ENCODE measurements around the gene CEP63. TPM values are rescaled to one million over a fixed set of nuclear protein-coding genes. Genes with fewer than 3 reads are reported as not detected.

Gene CEP63
- total RNA-seq, 1 donor: 13.8 TPM

DNA sequence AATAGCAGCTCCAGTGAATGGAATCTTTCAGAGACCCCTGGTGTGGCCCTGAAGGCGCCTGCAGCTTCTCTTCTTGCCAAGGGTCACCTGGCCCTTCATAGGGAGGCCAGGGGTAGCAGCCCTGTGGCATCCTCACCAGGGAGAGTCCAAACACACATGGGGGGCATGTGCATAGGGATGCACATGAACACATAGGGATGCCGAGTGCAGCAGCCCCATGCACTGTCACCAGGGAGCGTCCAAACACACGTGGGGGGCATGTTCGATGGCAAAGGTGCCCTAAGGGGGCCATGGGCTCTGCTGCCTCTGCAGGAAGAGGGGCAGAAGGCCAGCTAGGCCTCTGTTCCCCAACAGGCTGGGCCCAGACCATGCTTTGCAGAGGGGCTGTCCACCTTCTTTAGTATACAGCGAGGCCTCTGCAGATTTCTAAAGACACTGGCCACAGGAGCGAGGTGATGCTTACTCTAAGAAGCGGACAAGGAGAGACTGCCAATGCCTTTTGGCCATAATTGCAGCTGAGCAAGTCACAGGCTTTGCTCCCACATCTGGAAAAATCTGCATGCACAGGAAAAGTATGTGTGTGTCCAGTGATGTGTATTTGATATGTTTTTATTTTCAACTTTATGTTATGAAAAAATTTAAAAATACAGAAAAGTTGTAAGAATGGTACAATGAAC is 21.0 kb upstream of the CEP63 start:
- DNase-seq (ENCODE audit: low read depth): no peak
- TF ChIP-seq, protein P1, sequence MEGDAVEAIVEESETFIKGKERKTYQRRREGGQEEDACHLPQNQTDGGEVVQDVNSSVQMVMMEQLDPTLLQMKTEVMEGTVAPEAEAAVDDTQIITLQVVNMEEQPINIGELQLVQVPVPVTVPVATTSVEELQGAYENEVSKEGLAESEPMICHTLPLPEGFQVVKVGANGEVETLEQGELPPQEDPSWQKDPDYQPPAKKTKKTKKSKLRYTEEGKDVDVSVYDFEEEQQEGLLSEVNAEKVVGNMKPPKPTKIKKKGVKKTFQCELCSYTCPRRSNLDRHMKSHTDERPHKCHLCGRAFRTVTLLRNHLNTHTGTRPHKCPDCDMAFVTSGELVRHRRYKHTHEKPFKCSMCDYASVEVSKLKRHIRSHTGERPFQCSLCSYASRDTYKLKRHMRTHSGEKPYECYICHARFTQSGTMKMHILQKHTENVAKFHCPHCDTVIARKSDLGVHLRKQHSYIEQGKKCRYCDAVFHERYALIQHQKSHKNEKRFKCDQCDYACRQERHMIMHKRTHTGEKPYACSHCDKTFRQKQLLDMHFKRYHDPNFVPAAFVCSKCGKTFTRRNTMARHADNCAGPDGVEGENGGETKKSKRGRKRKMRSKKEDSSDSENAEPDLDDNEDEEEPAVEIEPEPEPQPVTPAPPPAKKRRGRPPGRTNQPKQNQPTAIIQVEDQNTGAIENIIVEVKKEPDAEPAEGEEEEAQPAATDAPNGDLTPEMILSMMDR (IDR thresholded peaks at IDR 0.05; ENCODE audit: insufficient read depth, low read depth, low read length): no peak
- H3K4me3 ChIP-seq (ENCODE audit: low read depth, low read length): no peak overlapping the region

DNA sequence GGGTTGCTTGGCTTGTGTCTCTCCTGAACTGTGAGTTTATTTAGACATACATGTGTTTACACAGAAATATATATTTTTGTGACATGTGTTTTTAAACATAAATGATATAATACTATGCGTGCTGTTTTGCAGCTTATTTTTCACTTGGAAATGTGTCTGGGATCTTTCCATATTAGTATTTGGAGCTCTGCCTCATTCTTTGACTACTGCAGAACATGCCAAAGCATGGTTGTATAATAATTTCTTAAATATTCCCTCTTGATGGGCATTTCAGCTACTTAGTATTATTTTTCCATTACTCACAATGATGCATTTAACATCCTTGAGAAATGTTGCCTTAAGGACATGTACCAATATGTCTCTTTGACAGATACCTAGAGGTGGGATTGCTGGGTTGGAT is 19.5 kb upstream of the CEP63 start:
- H3K4me3 ChIP-seq (ENCODE audit: low read depth, low read length): no peak overlapping the region
- TF ChIP-seq, protein P1 (IDR thresholded peaks at IDR 0.05; ENCODE audit: insufficient read depth, low read depth, low read length): no peak
- DNase-seq (ENCODE audit: low read depth): no peak

DNA sequence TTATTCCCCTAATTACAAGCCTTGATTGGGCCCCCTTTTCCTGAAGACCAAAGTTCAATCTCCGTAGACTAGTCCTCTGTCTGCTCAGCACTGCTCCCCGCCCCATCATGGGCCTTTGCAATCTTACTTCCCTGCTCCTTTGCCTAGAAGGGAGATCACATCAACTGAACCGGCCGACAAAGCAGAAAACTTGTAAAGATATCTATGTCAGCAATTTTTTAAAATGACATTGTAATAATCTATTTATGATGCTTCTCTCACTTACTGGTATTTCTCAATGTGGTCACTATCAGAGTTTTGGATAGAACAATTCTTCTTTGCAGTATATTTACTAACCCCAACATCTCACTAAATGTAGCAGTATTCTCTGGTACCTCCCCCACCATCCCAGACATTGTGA is 17.3 kb upstream of the CEP63 start:
- TF ChIP-seq, protein P1 (IDR thresholded peaks at IDR 0.05; ENCODE audit: insufficient read depth, low read depth, low read length): no peak
- no peak overlapping the region for H3K4me3 ChIP-seq (ENCODE audit: low read depth, low read length)
- DNase-seq (ENCODE audit: low read depth): no peak

DNA sequence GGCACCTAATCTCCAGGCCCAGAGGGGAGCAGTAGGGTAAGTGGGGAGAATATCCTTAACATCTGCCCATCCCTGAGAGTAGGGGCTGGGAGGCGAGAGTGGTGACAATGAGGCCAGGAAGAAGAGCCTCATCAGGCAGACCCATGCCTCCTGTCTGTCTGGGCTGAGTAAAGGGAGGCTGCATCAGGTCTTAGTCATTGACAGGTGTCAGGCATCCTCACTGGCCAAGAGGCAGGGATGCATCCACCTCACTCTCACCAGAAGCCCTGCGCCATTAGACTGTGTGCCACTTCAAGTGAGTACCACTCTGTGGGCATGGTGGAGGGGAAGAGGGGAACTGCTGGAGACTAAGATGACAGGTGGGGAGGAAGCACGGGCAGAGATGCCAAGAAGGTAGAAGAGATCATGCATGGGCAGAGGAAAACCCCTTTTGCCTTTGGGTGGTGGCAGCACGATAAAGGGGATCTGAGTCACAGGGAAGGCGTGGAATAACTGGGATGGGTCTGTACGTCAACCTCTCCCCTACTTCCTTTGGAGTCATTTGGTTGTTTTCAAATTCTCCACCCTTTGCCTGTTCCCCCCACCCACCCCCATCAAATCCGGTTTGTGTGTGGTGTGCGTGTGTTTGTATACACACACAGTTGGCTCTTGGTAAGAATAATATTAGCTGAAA is 14.2 kb upstream of the CEP63 start:
- H3K4me3 ChIP-seq (ENCODE audit: low read depth, low read length): no peak overlapping the region
- peak; percentile 37 for DNase-seq (ENCODE audit: low read depth)
- TF ChIP-seq, protein P1 (IDR thresholded peaks at IDR 0.05; ENCODE audit: insufficient read depth, low read depth, low read length): no peak

GRCh38 chr3:134472831-134473230 is 13.0 kb upstream of the CEP63 start:
- TF ChIP-seq, protein P1 (IDR thresholded peaks at IDR 0.05; ENCODE audit: insufficient read depth, low read depth, low read length): no peak
- no peak overlapping the region for H3K4me3 ChIP-seq (ENCODE audit: low read depth, low read length)
- DNase-seq (ENCODE audit: low read depth): no peak

DNA sequence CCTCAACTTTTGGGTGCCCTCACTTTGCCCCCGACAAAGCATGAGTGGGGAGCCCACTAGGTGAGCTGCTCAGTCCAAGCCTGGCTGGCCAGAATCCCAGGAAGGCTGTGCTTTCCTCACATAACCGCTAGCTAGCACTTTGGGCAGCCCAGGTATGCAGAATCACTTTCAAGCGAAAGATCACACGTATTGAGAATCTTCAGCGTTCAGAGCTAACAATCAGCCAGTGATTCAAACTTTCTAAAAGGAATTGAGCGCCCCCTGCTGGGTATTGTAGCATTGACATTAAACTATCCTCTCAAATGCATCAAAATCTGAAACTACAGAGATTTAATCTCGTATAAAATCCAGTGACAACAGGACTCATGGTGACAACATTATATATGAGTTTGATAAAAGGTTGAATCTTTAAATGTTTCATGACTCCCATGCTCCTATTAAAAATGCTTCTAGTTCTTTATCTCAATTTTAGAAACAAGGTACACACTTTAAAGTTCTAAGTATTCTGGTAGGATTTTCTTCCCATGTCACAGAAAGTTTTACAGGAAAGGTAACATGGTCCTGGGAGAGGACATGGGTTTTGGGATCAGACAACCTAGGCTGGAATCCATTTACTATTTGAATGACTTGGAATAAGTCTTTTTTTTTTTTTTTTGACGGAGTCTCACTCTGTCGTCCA is 11.8 kb upstream of the CEP63 start:
- TF ChIP-seq, protein P1 (IDR thresholded peaks at IDR 0.05; ENCODE audit: insufficient read depth, low read depth, low read length): peak; percentile 73
- H3K4me3 ChIP-seq (ENCODE audit: low read depth, low read length): no peak overlapping the region
- DNase-seq (ENCODE audit: low read depth): peak; percentile 80

All from fibroblast of villous mesenchyme (primary cell).